22Rv1 (cell line): Measurements from ENCODE around the gene PDGFA.

Experiments used
- H3K27ac ChIP-seq: fragments of 450-650 bp; 2 replicates; pipeline ENCODE4 v1.5.1; 2017
- ZFX ChIP-seq: fragments of 450-650 bp; IDR thresholded peaks from 2 replicates; pipeline ENCODE4 v1.6.1; 2017; ENCODE audit warnings: antibody characterized with exemption, borderline replicate concordance
- TF ChIP-seq, protein P1 (sequence below): fragments of 450-650 bp; IDR thresholded peaks from 2 replicates; pipeline ENCODE4 v1.5.1; 2017; ENCODE audit warnings: mild to moderate bottlenecking

PDGFA gene

DNA sequence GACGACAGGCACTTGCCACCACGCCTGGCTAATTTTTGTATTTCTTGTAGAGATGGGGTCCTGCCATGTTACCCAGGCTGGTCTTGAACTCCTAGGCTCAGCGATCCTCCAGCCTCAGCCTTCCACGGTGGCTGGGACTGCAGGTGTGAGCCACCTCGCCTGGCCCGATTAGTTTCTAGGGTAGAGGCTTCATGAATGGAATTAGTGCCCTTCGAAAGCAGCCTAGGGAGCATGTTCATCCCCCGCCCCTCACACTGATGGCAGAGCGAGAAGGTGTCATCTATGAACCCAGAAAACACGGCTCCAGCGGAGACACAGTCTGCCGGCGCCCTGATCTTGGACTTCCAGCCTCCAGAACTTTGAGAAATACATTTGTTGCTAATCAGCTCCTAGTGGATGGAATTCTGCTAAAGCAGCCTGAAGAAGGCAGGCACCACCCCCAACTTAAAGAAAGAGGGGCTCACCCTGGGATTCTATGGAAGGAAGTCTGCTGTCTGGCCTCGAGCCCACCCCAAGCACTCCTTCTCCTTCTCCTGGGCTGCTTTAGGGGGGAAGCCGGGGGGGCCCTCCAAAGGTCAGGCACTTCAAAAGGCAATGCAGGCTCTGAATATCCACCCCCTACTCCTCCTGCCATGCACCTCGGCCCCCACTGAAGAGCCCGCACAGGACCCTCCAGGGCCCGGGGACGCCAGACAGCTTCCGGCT lies 10.1 kb downstream of the PDGFA start:
- TF ChIP-seq, protein P1, sequence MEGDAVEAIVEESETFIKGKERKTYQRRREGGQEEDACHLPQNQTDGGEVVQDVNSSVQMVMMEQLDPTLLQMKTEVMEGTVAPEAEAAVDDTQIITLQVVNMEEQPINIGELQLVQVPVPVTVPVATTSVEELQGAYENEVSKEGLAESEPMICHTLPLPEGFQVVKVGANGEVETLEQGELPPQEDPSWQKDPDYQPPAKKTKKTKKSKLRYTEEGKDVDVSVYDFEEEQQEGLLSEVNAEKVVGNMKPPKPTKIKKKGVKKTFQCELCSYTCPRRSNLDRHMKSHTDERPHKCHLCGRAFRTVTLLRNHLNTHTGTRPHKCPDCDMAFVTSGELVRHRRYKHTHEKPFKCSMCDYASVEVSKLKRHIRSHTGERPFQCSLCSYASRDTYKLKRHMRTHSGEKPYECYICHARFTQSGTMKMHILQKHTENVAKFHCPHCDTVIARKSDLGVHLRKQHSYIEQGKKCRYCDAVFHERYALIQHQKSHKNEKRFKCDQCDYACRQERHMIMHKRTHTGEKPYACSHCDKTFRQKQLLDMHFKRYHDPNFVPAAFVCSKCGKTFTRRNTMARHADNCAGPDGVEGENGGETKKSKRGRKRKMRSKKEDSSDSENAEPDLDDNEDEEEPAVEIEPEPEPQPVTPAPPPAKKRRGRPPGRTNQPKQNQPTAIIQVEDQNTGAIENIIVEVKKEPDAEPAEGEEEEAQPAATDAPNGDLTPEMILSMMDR = no peak
- TF ChIP-seq ZFX = no peak
- H3K27ac ChIP-seq = no peak overlapping the region

GRCh38 chr7:508461-509170 lies 11.0 kb downstream of the PDGFA start:
- no peak overlapping the region for H3K27ac ChIP-seq
- TF ChIP-seq, protein P1 = no peak

- TF ChIP-seq, protein P1 = no peak
- H3K27ac ChIP-seq = no peak overlapping the region
Observed at GRCh38 chr7:507623-508300, 11.9 kb downstream of the PDGFA start.

DNA sequence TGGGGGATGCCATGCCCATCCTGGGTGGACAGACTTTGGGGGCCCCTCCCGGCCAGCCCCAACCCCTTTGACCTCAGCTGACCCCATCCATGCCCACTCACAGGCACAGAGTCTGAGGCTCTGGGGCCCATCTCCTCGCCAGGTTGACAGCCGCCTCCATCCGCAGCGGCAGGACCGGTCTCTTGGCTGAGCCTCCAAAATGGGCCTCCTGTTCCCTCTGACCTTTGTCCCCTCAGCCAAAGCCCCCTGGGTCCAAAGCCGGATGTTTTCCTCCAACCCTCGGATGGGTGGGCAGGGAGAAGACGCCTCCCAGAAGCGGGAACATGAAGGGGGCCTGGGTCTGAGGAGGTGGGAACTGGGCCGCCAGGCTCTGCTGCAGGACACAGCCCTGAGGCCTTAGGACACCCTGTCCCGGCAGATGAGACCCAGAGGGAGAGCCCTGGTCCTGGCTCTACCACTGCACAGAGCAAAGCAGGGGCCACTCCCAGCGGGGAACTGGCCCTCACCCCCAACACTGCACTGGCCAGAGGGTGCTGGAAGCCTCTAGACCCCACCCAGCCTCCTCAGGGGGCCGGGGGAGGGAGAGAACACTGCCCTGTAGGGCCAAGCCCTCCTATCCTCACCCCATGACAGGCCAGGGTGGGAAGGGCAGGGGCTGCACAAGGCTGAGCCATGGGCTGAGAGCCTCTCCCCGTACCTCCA lies 12.6 kb downstream of the PDGFA start:
- no peak overlapping the region for H3K27ac ChIP-seq
- TF ChIP-seq, protein P1 = no peak
- TF ChIP-seq ZFX = no peak

- TF ChIP-seq, protein P1 = no peak
- no peak for TF ChIP-seq ZFX
- no peak overlapping the region for H3K27ac ChIP-seq
Observed at GRCh38 chr7:506391-506831, 13.2 kb downstream of the PDGFA start.

- no peak overlapping the region for H3K27ac ChIP-seq
- TF ChIP-seq ZFX = no peak
- TF ChIP-seq, protein P1 = no peak
Observed at GRCh38 chr7:505171-505570, 14.5 kb downstream of the PDGFA start.
